B cell (primary cell): Measurements from ENCODE around the gene MYLK3.

Source experiments
- CTCF ChIP-seq: fragments of 200-600 bp; IDR thresholded peaks from one replicate; pipeline ENCODE4 v1.8.0; 2022; ENCODE audit warnings: antibody characterized with exemption, mild to moderate bottlenecking
- EZH2 ChIP-seq: IDR thresholded peaks from 2 replicates; pipeline ENCODE4 v1.6.1; 2012; ENCODE audit warnings: borderline replicate concordance, low read depth, mild to moderate bottlenecking, moderate library complexity, low read length; ENCODE audit not compliant: insufficient read depth, poor library complexity, severe bottlenecking

- no peak for TF ChIP-seq CTCF
- TF ChIP-seq EZH2: no peak
Observed at GRCh38 chr16:46787909-46788308, 39.8 kb upstream of the MYLK3 start.
